Right atrium auricular region (tissue), 2 donors: ENCODE data around the gene HERC3. TPM values are rescaled to one million over a fixed set of nuclear protein-coding genes. Genes with fewer than 3 reads are reported as not detected.

Experiments
- DNase-seq: peaks from one replicate; pipeline ENCODE4 v3.0.0-alpha.2; 2019; ENCODE audit warnings: low spot score
- H3K27ac ChIP-seq, 2 donors: fragments of 200-600 bp; sonication (generic); 1 replicate in 1 of 2; 2 replicates in 1 of 2; pipeline ENCODE4 v1.5.1; 2016 to 2019
- H3K27me3 ChIP-seq, 2 donors: fragments of 200-600 bp; sonication (generic); one replicate each; pipeline versions ENCODE4 v1.5.1 to v1.6.0; 2017 to 2019
- H3K36me3 ChIP-seq: fragments of 200-600 bp; sonication (generic); one replicate; pipeline ENCODE4 v1.5.1; 2016
- H3K4me1 ChIP-seq, 2 donors: fragments of 200-600 bp; sonication (generic); one replicate each; pipeline versions ENCODE4 v1.5.1 to v1.6.0; 2017 to 2019
- H3K4me3 ChIP-seq, 2 donors: fragments of 200-600 bp; sonication (generic); 1 replicate in 1 of 2; 2 replicates in 1 of 2; pipeline ENCODE4 v1.5.1; 2017 to 2019; ENCODE audit warnings: mild to moderate bottlenecking in 1 of 2, moderate library complexity in 1 of 2
- H3K9me3 ChIP-seq, 2 donors: fragments of 200-600 bp; sonication (generic); one replicate each; pipeline ENCODE4 v1.5.1; 2019
- total RNA-seq, 2 donors: library from RNA; depleted of rRNA; stranded (reverse); fragments of >200 nt; gene quantifications; one replicate each; pipeline ENCODE4 v1.1.0, GENCODE V29; 2016
- TF ChIP-seq, protein P1 (sequence below), 2 donors: fragments of 200-600 bp; sonication (generic); IDR thresholded peaks; one replicate each; pipeline ENCODE4 v1.5.1; 2019; ENCODE audit warnings: antibody characterized with exemption in 2 of 2

HERC3 gene
- total RNA-seq, 2 donors from 2014 or later: 27.4 to 36.2 TPM

DNA sequence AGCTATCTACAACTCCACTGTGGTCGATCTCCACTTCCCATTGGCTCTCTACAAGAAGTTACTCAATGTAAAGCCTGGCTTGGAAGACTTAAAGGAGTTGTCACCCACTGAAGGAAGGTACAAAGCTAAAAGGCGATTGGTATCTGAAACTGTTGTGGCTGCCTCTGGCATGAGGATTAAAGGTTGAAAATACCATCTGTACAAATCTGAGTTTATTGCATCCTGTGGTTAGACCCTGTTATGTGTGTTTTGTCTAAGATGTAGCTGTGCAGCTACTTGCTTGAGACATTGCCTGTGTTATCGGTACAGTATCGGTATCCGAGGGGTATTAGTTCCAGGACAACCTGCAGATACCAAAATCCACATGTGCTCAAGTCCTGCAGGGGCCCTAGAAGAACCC is 88.9 kb downstream of the HERC3 start:
- TF ChIP-seq, protein P1, sequence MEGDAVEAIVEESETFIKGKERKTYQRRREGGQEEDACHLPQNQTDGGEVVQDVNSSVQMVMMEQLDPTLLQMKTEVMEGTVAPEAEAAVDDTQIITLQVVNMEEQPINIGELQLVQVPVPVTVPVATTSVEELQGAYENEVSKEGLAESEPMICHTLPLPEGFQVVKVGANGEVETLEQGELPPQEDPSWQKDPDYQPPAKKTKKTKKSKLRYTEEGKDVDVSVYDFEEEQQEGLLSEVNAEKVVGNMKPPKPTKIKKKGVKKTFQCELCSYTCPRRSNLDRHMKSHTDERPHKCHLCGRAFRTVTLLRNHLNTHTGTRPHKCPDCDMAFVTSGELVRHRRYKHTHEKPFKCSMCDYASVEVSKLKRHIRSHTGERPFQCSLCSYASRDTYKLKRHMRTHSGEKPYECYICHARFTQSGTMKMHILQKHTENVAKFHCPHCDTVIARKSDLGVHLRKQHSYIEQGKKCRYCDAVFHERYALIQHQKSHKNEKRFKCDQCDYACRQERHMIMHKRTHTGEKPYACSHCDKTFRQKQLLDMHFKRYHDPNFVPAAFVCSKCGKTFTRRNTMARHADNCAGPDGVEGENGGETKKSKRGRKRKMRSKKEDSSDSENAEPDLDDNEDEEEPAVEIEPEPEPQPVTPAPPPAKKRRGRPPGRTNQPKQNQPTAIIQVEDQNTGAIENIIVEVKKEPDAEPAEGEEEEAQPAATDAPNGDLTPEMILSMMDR (IDR thresholded peaks at IDR 0.05): no peak
- H3K27ac ChIP-seq: no peak overlapping the region
- H3K27me3 ChIP-seq: no peaks in the 10 kb centered on the region
- H3K9me3 ChIP-seq: no peaks in the 10 kb centered on the region
- H3K36me3 ChIP-seq: peaks cover 47% of the 10 kb centered on the region
- DNase-seq: no peak
- no peaks in the 10 kb centered on the region for H3K4me1 ChIP-seq
- no peak overlapping the region for H3K4me3 ChIP-seq

DNA sequence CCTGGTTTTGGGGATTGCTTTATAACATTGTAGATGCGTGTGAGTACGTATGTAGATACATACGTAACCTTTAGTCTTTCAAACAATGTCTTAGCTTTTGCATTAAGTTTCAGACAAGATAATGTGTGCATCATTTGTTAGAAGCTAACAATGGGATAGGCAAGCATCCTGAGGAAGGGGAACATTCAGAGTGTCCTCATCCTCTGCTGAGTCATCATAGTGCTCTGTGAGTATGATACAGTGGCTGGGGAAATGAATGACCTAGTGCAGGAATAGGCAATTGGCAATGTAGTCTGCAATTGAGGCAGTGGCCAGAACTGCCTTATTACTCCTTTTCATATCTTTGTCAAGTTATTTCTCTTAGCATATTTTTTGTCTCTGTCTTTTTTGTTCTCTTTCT is 98.1 kb downstream of the HERC3 start:
- Histone ChIP-seq H3K9me3 (no peaks in the 10 kb centered on the region), H3K4me3 (no peak overlapping the region), H3K27ac (no peak overlapping the region), H3K27me3 (no peaks in the 10 kb centered on the region), H3K36me3 (peaks cover 21% of the 10 kb centered on the region), H3K4me1 (no peaks in the 10 kb centered on the region)
- TF ChIP-seq, protein P1 (IDR thresholded peaks at IDR 0.05): no peak
- DNase-seq: no peak

DNA sequence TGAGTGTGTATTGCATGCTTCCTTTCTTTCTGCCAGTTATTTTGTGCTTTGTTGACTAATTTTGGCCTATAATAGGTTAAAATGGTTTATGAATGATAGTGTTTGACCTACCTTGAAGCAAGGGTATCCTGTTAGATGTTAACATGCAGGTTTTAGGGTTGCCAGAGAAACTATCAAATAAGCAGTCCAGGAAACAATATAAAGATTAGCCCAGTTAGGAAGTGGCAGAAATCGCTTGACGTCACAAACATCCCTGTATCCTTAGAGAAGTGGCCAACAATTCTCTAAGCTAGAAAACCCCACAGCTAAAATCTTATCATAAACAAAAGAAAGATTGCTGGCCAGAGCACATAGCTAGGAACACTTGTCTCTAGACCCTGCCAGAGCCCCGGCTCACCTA is 101.5 kb downstream of the HERC3 start:
- H3K27ac ChIP-seq: no peak overlapping the region
- TF ChIP-seq, protein P1 (IDR thresholded peaks at IDR 0.05): no peak
- H3K27me3 ChIP-seq: no peaks in the 10 kb centered on the region
- H3K4me3 ChIP-seq: no peak overlapping the region
- DNase-seq: no peak
- no peaks in the 10 kb centered on the region for H3K9me3 ChIP-seq
- H3K4me1 ChIP-seq: no peaks in the 10 kb centered on the region
- peaks cover 22% of the 10 kb centered on the region for H3K36me3 ChIP-seq

DNA sequence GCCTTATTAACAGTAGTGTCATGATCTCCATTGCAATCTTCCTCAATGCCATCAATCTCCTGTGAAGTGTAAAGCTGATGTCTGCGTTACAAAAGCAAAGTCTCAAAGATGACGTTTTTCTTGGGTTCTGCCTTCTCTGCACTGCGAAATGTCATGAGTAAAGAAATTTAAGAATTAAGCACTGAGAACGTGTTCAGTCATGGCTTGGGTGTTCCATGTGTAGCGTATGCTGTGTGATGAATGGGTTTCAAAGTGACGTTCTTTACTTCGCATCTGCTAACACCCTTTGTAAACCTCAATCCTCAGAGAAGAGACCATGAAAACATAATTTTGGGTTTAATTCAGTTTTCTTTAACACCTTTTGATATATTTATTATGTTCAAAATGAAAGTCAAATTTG is 104.3 kb downstream of the HERC3 start:
- Histone ChIP-seq H3K4me1 (no peaks in the 10 kb centered on the region), H3K9me3 (no peaks in the 10 kb centered on the region), H3K27me3 (no peaks in the 10 kb centered on the region), H3K36me3 (peaks cover 10% of the 10 kb centered on the region), H3K27ac (peak overlapping the region; percentile 81), H3K4me3 (peak overlapping the region; percentile 52 to 60)
- DNase-seq: no peak
- TF ChIP-seq, protein P1 (IDR thresholded peaks at IDR 0.05): no peak

DNA sequence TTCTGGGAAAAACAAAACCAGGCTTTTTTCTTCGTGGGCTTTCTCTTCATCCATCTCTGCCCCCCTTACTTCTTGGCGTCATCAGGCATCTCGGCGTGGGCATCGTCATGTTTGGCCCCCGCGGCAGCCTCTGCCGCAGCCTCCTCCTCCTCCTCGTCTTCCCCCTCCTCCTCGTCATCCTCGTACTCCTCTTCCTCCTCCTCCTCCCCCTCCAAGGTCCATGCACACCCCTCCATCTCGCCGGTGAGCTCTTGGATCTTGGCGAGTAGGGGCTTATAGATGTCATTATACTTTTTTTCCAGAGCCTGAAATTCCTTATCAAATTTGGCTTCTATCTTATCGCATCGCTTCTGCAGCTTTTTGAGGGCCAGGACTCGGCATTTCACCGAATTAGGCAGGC is 104.9 kb downstream of the HERC3 start:
- Histone ChIP-seq H3K4me1 (no peaks in the 10 kb centered on the region), H3K27me3 (no peaks in the 10 kb centered on the region), H3K4me3 (peak overlapping the region; percentile 52 to 60), H3K9me3 (no peaks in the 10 kb centered on the region), H3K27ac (peak overlapping the region; percentile 81), H3K36me3 (peaks cover 10% of the 10 kb centered on the region)
- no peak for DNase-seq
- TF ChIP-seq, protein P1 (IDR thresholded peaks at IDR 0.05): no peak

DNA sequence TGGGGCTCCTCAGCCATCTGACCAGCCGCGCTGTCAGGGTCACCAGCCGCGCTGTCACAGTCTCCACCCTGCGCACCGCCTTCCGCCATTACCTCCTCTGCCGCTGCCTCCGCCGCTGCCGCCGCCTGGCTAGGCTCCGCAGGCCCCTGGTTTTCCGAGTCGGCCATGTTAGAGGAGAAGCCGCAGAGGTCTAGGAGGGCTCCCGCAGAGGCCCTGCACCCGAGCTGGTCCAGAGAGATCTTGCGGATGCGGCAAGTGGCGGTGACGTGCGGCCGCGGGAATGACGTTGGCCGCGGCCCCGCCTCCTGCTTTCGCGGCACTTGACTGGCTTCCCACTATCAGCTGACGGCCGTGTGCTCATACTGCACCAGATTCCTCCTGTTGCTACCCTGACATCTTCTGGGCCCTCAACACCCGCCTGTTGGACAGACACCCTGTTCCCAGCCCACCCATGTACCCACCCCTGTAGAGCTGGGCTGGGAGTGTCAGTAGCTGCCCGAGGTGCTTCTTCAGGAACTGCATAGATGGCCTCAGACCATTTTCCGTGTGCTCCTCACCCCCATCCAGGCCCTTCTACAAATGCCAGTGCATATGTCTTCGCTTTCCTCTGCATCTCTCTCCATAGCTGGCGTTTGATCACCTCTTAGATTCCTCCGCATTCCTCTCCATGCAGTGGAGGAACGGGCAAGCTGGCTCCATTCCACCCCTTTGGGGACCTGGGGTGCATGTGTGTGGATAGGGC is 105.5 kb downstream of the HERC3 start, which contains the start of gene NAP1L5:
Gene NAP1L5, minus strand, starts transcription at position 242 of the 742 bp plus-strand sequence. Its CDS starts 75 bp downstream, at position 167.
- TF ChIP-seq, protein P1 (IDR thresholded peaks at IDR 0.05): no peak
- H3K4me1 ChIP-seq: no peaks in the 10 kb centered on the region
- H3K27ac ChIP-seq: peak within 1 kb of the TSS; percentile 81
- H3K36me3 ChIP-seq: peaks cover 10% of the 10 kb centered on the region
- H3K4me3 ChIP-seq: peak within 1 kb of the TSS; percentile 52 to 60
- peak; percentile 81 for DNase-seq
- no peaks in the 10 kb centered on the region for H3K9me3 ChIP-seq
- H3K27me3 ChIP-seq: no peaks in the 10 kb centered on the region
